AG10803 (cell line): ENCODE results near the gene PNPLA3.

ENCODE experiments used
- DNase-seq: peaks from one replicate; pipeline ENCODE4 v3.0.0; 2010; ENCODE audit warnings: low read depth
- H3K4me3 ChIP-seq: 2 replicates; pipeline ENCODE4 v1.5.1; 2011; ENCODE audit warnings: mild to moderate bottlenecking, low read length, control low read depth
- CTCF ChIP-seq: conservative IDR thresholded peaks from 2 replicates; pipeline ENCODE4 v1.5.1; 2011; ENCODE audit warnings: mild to moderate bottlenecking, low read length, control low read depth, inconsistent platforms

The PNPLA3 gene

GRCh38 chr22:43944670-43945430 is 21.2 kb downstream of the PNPLA3 start:
- no peak for TF ChIP-seq CTCF
- DNase-seq: no peak
- H3K4me3 ChIP-seq: no peak overlapping the region

- peak; percentile 65 for DNase-seq
- peak; percentile 89 for TF ChIP-seq CTCF
- H3K4me3 ChIP-seq: no peak overlapping the region
Measured at GRCh38 chr22:43945632-43946383, 22.2 kb downstream of the PNPLA3 start.

- H3K4me3 ChIP-seq: no peak overlapping the region
- no peak for TF ChIP-seq CTCF
- no peak for DNase-seq
Measured at GRCh38 chr22:43946384-43946667, 22.7 kb downstream of the PNPLA3 start.

- TF ChIP-seq CTCF: no peak
Measured at GRCh38 chr22:43948836-43949406, 25.3 kb downstream of the PNPLA3 start.

GRCh38 chr22:43951391-43951790 is 27.8 kb downstream of the PNPLA3 start:
- no peak for DNase-seq
- TF ChIP-seq CTCF: no peak
- no peak overlapping the region for H3K4me3 ChIP-seq

More at GRCh38 chr22:43948836-43949406, 25.3 kb downstream of the PNPLA3 start:
- H3K4me3 ChIP-seq: no peak overlapping the region
- peak; percentile 34 for DNase-seq

- H3K4me3 ChIP-seq: no peak overlapping the region
- TF ChIP-seq CTCF: no peak
- DNase-seq: no peak
Measured at GRCh38 chr22:43951966-43952365, 28.4 kb downstream of the PNPLA3 start.
